ENCODE results near the gene NAALADL2. TPM values are rescaled to one million over a fixed set of nuclear protein-coding genes. Genes with fewer than 3 reads are reported as not detected.

The NAALADL2 gene
- total RNA-seq, 1 experiment from 2014 or later, result 1.6 TPM

DNA sequence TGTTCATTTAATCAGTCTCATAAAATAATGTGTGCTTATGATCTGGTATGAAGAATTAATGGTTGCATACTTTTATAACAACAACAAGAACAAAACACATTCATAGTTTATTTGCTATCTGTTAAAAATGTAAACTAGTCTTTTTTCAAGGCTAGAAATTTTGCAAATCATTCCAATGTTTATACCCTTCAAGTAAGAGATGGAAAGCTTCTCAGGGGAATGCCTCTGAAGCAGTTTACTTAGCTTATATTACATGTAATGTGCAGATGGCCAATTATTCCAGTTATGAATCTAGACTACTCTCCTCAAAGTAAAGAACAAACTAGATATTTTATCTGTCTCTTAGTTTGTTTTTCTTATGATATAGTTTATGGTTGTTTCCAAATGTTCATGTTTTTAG, 575.4 kb downstream of the NAALADL2 start:
- no peak overlapping the region for H3K9ac ChIP-seq (ENCODE audit: extremely low read depth, insufficient read length, low read length)
- no peak overlapping the region for H2BK15ac ChIP-seq (ENCODE audit: low read depth, low read length)
- no peak for DNase-seq
- no peak overlapping the region for H4K91ac ChIP-seq (ENCODE audit: insufficient read length, low read depth, low read length)
- Mint-ChIP-seq H3K4me3 (no peak overlapping the region), H3K4me1 (no peaks in the 10 kb centered on the region), H3K27ac (no peak overlapping the region), H3K27me3 (ENCODE audit: low read depth) (no peaks in the 10 kb centered on the region), H3K9me3 (peaks cover 3 to 6% of the 10 kb centered on the region in 2 experiments; a peak in 3 of 5 replicates), H3K36me3 (ENCODE audit: insufficient read depth in 1 of 3, low read depth in 3 of 3) (peaks cover 2 to 6% (median 4%) of the 10 kb centered on the region in 3 experiments; a peak in 4 of 7 replicates)
- no peak overlapping the region for H2BK12ac ChIP-seq (ENCODE audit: insufficient read length, low read depth, low read length)
- H3K4ac ChIP-seq (ENCODE audit: low read depth, low read length), result no peak overlapping the region
- H2BK5ac ChIP-seq (ENCODE audit: insufficient read length, low read length), result no peak overlapping the region
- no peak overlapping the region for H2BK20ac ChIP-seq (ENCODE audit: low read depth, low read length, poor library complexity, severe bottlenecking)
- H4K5ac ChIP-seq (ENCODE audit: insufficient read length, low read depth, low read length), result no peak overlapping the region
- H3K18ac ChIP-seq (ENCODE audit: insufficient read length, low read depth, low read length), result no peak overlapping the region
- no peak overlapping the region for H4K8ac ChIP-seq (replicated peaks; ENCODE audit: insufficient read length, low read depth, low read length)
- no peak overlapping the region for H2AK5ac ChIP-seq (ENCODE audit: insufficient read length, low read length)
- no peak overlapping the region for H2AFZ ChIP-seq (ENCODE audit: low read length)
- no peaks in the 10 kb centered on the region for H4K20me1 ChIP-seq (ENCODE audit: control insufficient read depth, insufficient read depth, insufficient read length)
- H2BK120ac ChIP-seq (ENCODE audit: low read depth, low read length, poor library complexity, severe bottlenecking), result no peak overlapping the region
- no peaks in the 10 kb centered on the region for H3K9me3 ChIP-seq (ENCODE audit: control insufficient read depth, low read depth, low read length)
- TF ChIP-seq, protein P1, sequence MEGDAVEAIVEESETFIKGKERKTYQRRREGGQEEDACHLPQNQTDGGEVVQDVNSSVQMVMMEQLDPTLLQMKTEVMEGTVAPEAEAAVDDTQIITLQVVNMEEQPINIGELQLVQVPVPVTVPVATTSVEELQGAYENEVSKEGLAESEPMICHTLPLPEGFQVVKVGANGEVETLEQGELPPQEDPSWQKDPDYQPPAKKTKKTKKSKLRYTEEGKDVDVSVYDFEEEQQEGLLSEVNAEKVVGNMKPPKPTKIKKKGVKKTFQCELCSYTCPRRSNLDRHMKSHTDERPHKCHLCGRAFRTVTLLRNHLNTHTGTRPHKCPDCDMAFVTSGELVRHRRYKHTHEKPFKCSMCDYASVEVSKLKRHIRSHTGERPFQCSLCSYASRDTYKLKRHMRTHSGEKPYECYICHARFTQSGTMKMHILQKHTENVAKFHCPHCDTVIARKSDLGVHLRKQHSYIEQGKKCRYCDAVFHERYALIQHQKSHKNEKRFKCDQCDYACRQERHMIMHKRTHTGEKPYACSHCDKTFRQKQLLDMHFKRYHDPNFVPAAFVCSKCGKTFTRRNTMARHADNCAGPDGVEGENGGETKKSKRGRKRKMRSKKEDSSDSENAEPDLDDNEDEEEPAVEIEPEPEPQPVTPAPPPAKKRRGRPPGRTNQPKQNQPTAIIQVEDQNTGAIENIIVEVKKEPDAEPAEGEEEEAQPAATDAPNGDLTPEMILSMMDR (conservative IDR thresholded peaks at IDR 0.05), result no peak
- H3K23ac ChIP-seq (ENCODE audit: insufficient read length, low read depth, low read length), result no peak overlapping the region
- H3K4me2 ChIP-seq (ENCODE audit: insufficient read depth, insufficient read length, low read length), result no peak overlapping the region
- no peak overlapping the region for H3K14ac ChIP-seq (ENCODE audit: insufficient read depth, low read length)
- no peaks in the 10 kb centered on the region for H3K79me2 ChIP-seq (ENCODE audit: insufficient read depth, low read length)
- H3K27ac ChIP-seq (ENCODE audit: insufficient read length, low read depth, low read length), result no peak overlapping the region
- no peaks in the 10 kb centered on the region for H3K79me1 ChIP-seq (ENCODE audit: insufficient read depth, low read depth, low read length, poor library complexity, severe bottlenecking)
- no peaks in the 10 kb centered on the region for H3K4me1 ChIP-seq (ENCODE audit: insufficient read depth, low read length)
- no peak overlapping the region for H3T11ph ChIP-seq (ENCODE audit: low read length)
- H3K23me2 ChIP-seq (ENCODE audit: insufficient read length, low read depth, low read length, poor library complexity, severe bottlenecking), result no peaks in the 10 kb centered on the region
- no peak overlapping the region for H3K56ac ChIP-seq (ENCODE audit: insufficient read length, low read depth, low read length)
- H3K27me3 ChIP-seq (ENCODE audit: insufficient read depth, low read length), result no peaks in the 10 kb centered on the region

All from H9 (cell line).